ENCODE data around the gene SORCS1.

SORCS1 gene

GRCh38 chr10:107163881-107164861, at the start of gene SORCS1:
Gene SORCS1 (minus strand): TSS chr10:107164706.
- DNase-seq (ENCODE audit: low spot score): no peak

GRCh38 chr10:107214261-107214660, 49.8 kb upstream of the SORCS1 start:
- no peak for DNase-seq (ENCODE audit: low spot score)

- no peak for DNase-seq (ENCODE audit: low spot score)
Observed at GRCh38 chr10:107213861-107214260, 49.4 kb upstream of the SORCS1 start.

GRCh38 chr10:107206833-107207232, 42.3 kb upstream of the SORCS1 start:
- no peak for DNase-seq (ENCODE audit: low spot score)

GRCh38 chr10:107169516-107169915, 5.0 kb upstream of the SORCS1 start:
- DNase-seq (ENCODE audit: low spot score): no peak

- DNase-seq (ENCODE audit: low spot score): no peak
Observed at GRCh38 chr10:107168738-107169137, 4.2 kb upstream of the SORCS1 start.

- no peak for DNase-seq (ENCODE audit: low spot score)
Observed at GRCh38 chr10:107166403-107166802, 1.9 kb upstream of the SORCS1 start.

- no peak for DNase-seq (ENCODE audit: low spot score)
Observed at GRCh38 chr10:107164992-107165391, 486 bp upstream of the SORCS1 start.

- DNase-seq (ENCODE audit: low spot score): peak; percentile 3
Observed at GRCh38 chr10:107163076-107163855, 1.2 kb downstream of the SORCS1 start.

GRCh38 chr10:107160866-107161265, 3.6 kb downstream of the SORCS1 start:
- DNase-seq (ENCODE audit: low spot score): no peak

- no peak for DNase-seq (ENCODE audit: low spot score)
Observed at GRCh38 chr10:107159871-107160270, 4.6 kb downstream of the SORCS1 start.

- DNase-seq (ENCODE audit: low spot score): no peak
Observed at GRCh38 chr10:107157071-107157470, 7.4 kb downstream of the SORCS1 start.

- DNase-seq (ENCODE audit: low spot score): no peak
Observed at GRCh38 chr10:107152087-107152486, 12.4 kb downstream of the SORCS1 start.

GRCh38 chr10:107148906-107149305, 15.6 kb downstream of the SORCS1 start:
- DNase-seq (ENCODE audit: low spot score): no peak

GRCh38 chr10:107144490-107144889, 20.0 kb downstream of the SORCS1 start:
- DNase-seq (ENCODE audit: low spot score): no peak

- no peak for DNase-seq (ENCODE audit: low spot score)
Observed at GRCh38 chr10:107141524-107142061, 22.9 kb downstream of the SORCS1 start.

GRCh38 chr10:107139237-107139636, 25.3 kb downstream of the SORCS1 start:
- DNase-seq (ENCODE audit: low spot score): no peak

GRCh38 chr10:107133656-107134055, 30.9 kb downstream of the SORCS1 start:
- DNase-seq (ENCODE audit: low spot score): no peak

- no peak for DNase-seq (ENCODE audit: low spot score)
Observed at GRCh38 chr10:107129000-107129399, 35.5 kb downstream of the SORCS1 start.

GRCh38 chr10:107126512-107127065, 37.9 kb downstream of the SORCS1 start:
- DNase-seq (ENCODE audit: low spot score): no peak

GRCh38 chr10:107122703-107123102, 41.8 kb downstream of the SORCS1 start:
- no peak for DNase-seq (ENCODE audit: low spot score)

- DNase-seq (ENCODE audit: low spot score): no peak
Observed at GRCh38 chr10:107118866-107119265, 45.6 kb downstream of the SORCS1 start.
